ENCODE data around the gene NTNG2. TPM values are rescaled to one million over a fixed set of nuclear protein-coding genes. Genes with fewer than 3 reads are reported as not detected.

Gene NTNG2
- total and polyA plus RNA-seq, 12 donors, result 0.37 to 21.6 (median 4.7) TPM

DNA sequence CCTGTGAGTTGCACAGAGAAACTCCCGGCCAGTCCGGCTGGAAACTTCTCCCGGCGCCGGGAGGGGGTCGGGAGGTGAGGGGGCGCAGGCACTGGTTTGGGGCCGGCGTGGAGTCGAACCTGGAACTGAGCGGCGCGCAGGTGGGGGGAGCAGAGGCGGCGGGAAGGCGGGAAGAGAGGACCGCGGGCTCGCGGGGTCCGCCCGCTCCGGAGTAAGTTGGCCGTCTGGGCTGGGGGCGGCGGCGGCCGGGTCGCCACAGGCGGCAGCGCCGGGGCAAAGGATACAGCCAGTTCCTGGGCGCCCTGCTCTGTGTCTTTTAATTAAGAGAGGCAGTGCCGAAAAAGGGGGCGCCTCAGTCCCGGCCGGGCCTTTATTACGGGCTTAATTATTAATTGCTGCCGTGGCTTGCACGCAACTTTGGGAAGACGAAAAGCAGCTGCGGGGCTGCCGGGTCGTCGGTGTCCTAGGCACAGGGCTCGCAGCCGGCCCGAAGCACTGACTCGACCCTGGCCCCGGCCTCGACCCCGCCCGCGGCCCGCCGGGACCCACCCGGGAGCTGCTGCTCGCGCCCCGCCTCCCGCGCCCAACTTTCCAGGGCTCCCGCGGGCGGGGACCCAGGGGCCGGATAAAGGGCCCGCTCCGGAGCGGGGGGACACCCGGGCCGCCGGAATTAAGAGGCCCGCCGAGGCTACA is 1.1 kb downstream of the NTNG2 start:
- intact Hi-C loops (cut with DNase I), result loop anchor here in 1 of 2 donors (10.0 kb wide), 1 partner anchor 758 kb away; no protein-coding TSS in a partner anchor
- no peaks in the 10 kb centered on the region for H3K9me3 ChIP-seq (replicated peaks in 1 of 3)
- peak overlapping the region in 2 of 4 donors; percentile 70 to 95 for H3K4me3 ChIP-seq
- DNase-seq, result no peak
- no peaks in the 10 kb centered on the region for H3K36me3 ChIP-seq (replicated peaks in 1 of 2)
- TF ChIP-seq, protein P1, sequence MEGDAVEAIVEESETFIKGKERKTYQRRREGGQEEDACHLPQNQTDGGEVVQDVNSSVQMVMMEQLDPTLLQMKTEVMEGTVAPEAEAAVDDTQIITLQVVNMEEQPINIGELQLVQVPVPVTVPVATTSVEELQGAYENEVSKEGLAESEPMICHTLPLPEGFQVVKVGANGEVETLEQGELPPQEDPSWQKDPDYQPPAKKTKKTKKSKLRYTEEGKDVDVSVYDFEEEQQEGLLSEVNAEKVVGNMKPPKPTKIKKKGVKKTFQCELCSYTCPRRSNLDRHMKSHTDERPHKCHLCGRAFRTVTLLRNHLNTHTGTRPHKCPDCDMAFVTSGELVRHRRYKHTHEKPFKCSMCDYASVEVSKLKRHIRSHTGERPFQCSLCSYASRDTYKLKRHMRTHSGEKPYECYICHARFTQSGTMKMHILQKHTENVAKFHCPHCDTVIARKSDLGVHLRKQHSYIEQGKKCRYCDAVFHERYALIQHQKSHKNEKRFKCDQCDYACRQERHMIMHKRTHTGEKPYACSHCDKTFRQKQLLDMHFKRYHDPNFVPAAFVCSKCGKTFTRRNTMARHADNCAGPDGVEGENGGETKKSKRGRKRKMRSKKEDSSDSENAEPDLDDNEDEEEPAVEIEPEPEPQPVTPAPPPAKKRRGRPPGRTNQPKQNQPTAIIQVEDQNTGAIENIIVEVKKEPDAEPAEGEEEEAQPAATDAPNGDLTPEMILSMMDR (IDR thresholded peaks at IDR 0.05), result no peak
- no peak for TF ChIP-seq POLR2A (IDR thresholded peaks at IDR 0.05)
- H3K27me3 ChIP-seq, result peaks cover 17% of the 10 kb centered on the region
- H3K27ac ChIP-seq, result no peak overlapping the region
- WGBS, 4 donors, result 1 to 2% (median 1%) methylated on average over 17 to 74 of the region's 74 CpGs
- peaks cover 19 to 41% of the 10 kb centered on the region in 2 donors for H3K4me1 ChIP-seq (replicated peaks in 1 of 2)

DNA sequence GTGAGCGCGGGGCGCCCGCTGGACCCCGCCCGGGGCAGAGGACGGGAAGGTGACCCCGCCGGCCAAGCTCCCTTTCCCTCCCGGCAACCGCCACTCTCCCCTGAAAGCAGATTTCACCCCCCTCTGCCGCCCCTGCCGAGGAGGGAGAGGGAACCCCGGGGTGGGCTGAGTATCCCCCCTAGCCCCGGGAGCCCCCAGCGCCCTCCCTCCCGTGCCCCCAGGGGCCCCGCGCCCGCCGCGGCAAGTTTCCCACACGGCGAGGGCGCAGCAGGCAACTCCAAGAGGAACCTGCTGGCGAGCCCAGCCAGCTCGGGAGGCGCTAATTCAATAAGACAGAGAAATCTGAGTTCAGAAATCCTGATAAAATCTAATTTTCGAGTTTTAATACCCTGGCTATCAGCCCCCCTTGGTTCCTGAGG is 1.6 kb downstream of the NTNG2 start:
- WGBS, 4 donors, result 6 to 21% (median 11%) methylated on average over 3 to 28 of the region's 29 CpGs
- Histone ChIP-seq H3K27ac (no peak overlapping the region), H3K27me3 (peaks cover 17% of the 10 kb centered on the region), H3K9me3 (replicated peaks in 1 of 3) (no peaks in the 10 kb centered on the region), H3K36me3 (replicated peaks in 1 of 2) (no peaks in the 10 kb centered on the region), H3K4me3 (peak overlapping the region in 1 of 4 donors; percentile 95), H3K4me1 (replicated peaks in 1 of 2) (peaks cover 19 to 41% of the 10 kb centered on the region in 2 donors)
- TF ChIP-seq POLR2A (IDR thresholded peaks at IDR 0.05), result no peak
- TF ChIP-seq, protein P1 (IDR thresholded peaks at IDR 0.05), result no peak
- DNase-seq, result no peak
- intact Hi-C loops (cut with DNase I), result loop anchor here in 1 of 2 donors (10.0 kb wide), 1 partner anchor 759 kb away; no protein-coding TSS in a partner anchor

DNA sequence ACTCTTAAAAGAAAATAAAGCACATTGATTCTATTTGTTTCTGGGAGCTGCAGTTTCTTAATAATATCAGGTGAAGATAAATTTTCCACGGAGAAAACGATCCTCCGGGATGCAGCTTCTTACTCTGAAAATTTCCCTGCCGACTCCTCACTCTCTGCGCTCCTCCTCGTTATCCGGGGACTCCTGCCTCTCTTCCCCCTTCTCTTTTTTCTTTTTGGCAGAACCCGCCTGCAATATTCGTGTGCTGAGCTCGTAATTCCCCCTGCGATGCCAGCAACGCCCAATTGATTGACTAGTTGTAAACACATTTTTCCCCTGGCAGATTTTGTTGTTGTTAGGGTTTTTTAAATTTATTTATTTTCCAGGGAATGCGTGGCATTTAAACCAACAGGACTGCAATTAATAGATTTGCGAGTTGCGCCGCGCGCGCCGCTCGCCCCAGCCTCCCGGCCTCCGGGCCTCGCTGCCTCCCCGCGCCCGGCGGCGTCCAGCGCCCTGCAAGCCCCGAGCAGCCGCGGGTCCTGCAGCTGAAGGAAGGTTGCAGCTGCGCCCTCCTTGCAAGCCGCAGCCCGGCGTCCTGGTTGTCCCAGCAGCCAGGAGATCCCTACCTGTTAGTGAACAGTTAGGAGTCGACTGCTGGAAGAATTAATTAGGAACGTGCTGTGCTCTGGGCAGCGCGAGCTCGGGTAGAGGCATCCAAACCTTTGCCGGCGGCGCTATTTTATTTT is 2.2 kb downstream of the NTNG2 start:
- Histone ChIP-seq H3K4me3 (no peak overlapping the region), H3K9me3 (replicated peaks in 1 of 3) (no peaks in the 10 kb centered on the region), H3K4me1 (replicated peaks in 1 of 2) (peaks cover 19 to 41% of the 10 kb centered on the region in 2 donors), H3K27me3 (peaks cover 17% of the 10 kb centered on the region), H3K36me3 (replicated peaks in 1 of 2) (no peaks in the 10 kb centered on the region), H3K27ac (no peak overlapping the region)
- TF ChIP-seq, protein P1 (IDR thresholded peaks at IDR 0.05), result no peak
- TF ChIP-seq POLR2A (IDR thresholded peaks at IDR 0.05), result no peak
- intact Hi-C loops (cut with DNase I), result loop anchor here in 1 of 2 donors (10.0 kb wide), 1 partner anchor 759 kb away; no protein-coding TSS in a partner anchor
- 46 to 72% (median 52%) methylated on average over 45 of the region's 45 CpGs for WGBS, 4 donors
- no peak for DNase-seq

All from adrenal gland (tissue), 12 donors.